T47D (cell line): ENCODE measurements around the gene PTPRD.
A peak's percentile ranks its signal among the peaks of the same experiment; 100 is the strongest.
"Not testable (repeated sequence)": the region's sequence is repeated elsewhere in the genome, so short reads cannot be mapped to it uniquely, and the experiment has no call there.

Experiments
- DNase-seq, 2 experiments: peaks; one replicate each; pipeline versions ENCODE4 v3.0.0 to v3.0.0-alpha.2; 2011 to 2012; ENCODE audit warnings: low read depth in 1 of 2, low spot score in 1 of 2
- JUND ChIP-seq: IDR thresholded peaks from 2 replicates; pipeline ENCODE4 v1.6.1; 2012; ENCODE audit warnings: low read depth
- in situ Hi-C: cut with HindIII; loops from 2 replicates; pipeline ENCODE4 v1.10.0; 2016; ENCODE audit warnings: low sequenced_read_pairs, low pct_unique_long_range_greater_than_20kb

PTPRD gene

GRCh38 chr9:9942764-9943424 is 669.9 kb downstream of the PTPRD start:
- peak; percentile 16 to 65 for DNase-seq
- in situ Hi-C loops, result no loop called here
- TF ChIP-seq JUND, result no peak

GRCh38 chr9:9938432-9938831 is 674.4 kb downstream of the PTPRD start:
- no peak for DNase-seq
- no peak for TF ChIP-seq JUND
- in situ Hi-C loops, result no loop called here

GRCh38 chr9:9931464-9931863 is 681.3 kb downstream of the PTPRD start:
- in situ Hi-C loops, result not testable (repeated sequence)

GRCh38 chr9:9924376-9924775 is 688.4 kb downstream of the PTPRD start:
- in situ Hi-C loops, result no loop called here
- TF ChIP-seq JUND, result no peak
- DNase-seq, result no peak

More at GRCh38 chr9:9931464-9931863, 681.3 kb downstream of the PTPRD start:
- DNase-seq, result not testable (repeated sequence)

- TF ChIP-seq JUND, result no peak
- no peak for DNase-seq
- in situ Hi-C loops, result no loop called here
These were observed 691.0 kb downstream of the PTPRD start for GRCh38 chr9:9921805-9922204.

GRCh38 chr9:9920425-9921060 is 692.3 kb downstream of the PTPRD start:
- in situ Hi-C loops, result no loop called here
- DNase-seq, result no peak
- no peak for TF ChIP-seq JUND

GRCh38 chr9:9919174-9919775 is 693.5 kb downstream of the PTPRD start:
- in situ Hi-C loops, result no loop called here
- TF ChIP-seq JUND, result no peak
- DNase-seq, result no peak

- TF ChIP-seq JUND, result no peak
- DNase-seq, result no peak
- in situ Hi-C loops, result no loop called here
These were observed 695.4 kb downstream of the PTPRD start for GRCh38 chr9:9917400-9917799.

- no peak for TF ChIP-seq JUND
- in situ Hi-C loops, result no loop called here
- DNase-seq, result peak in 1 of 2 experiments; percentile 8
These were observed 698.6 kb downstream of the PTPRD start for GRCh38 chr9:9914174-9914573.

- in situ Hi-C loops, result no loop called here
- DNase-seq, result no peak
- TF ChIP-seq JUND, result no peak
These were observed 699.4 kb downstream of the PTPRD start for GRCh38 chr9:9913276-9913832.

GRCh38 chr9:9912459-9912858 is 700.3 kb downstream of the PTPRD start:
- peak in 1 of 2 experiments; percentile 3 for DNase-seq
- in situ Hi-C loops, result no loop called here
- TF ChIP-seq JUND, result no peak

GRCh38 chr9:9905736-9906135 is 707.1 kb downstream of the PTPRD start:
- TF ChIP-seq JUND, result no peak
- in situ Hi-C loops, result no loop called here
- DNase-seq, result no peak

GRCh38 chr9:9904041-9904440 is 708.8 kb downstream of the PTPRD start:
- in situ Hi-C loops, result no loop called here
- DNase-seq, result no peak
- no peak for TF ChIP-seq JUND
